ENCODE measurements around the gene NFILZ.
A peak's percentile ranks its signal among the peaks of the same experiment; 100 is the strongest.
"Not testable (repeated sequence)": the region's sequence is repeated elsewhere in the genome, so short reads cannot be mapped to it uniquely, and the experiment has no call there.

The NFILZ gene

GRCh38 chr19:8617984-8618383 lies 12.4 kb upstream of the NFILZ start:
- DNase-seq (ENCODE audit: low spot score), result no peak
- no peak for TF ChIP-seq CTCF (IDR thresholded peaks at IDR 0.05; ENCODE audit: extremely low read depth, missing control alignments)

GRCh38 chr19:8618751-8619150 lies 11.7 kb upstream of the NFILZ start:
- no peak for DNase-seq (ENCODE audit: low spot score)
- no peak for TF ChIP-seq CTCF (IDR thresholded peaks at IDR 0.05; ENCODE audit: extremely low read depth, missing control alignments)

GRCh38 chr19:8622886-8623285 lies 7.5 kb upstream of the NFILZ start:
- DNase-seq (ENCODE audit: low spot score), result not testable (repeated sequence)

- DNase-seq (ENCODE audit: low spot score), result no peak
- TF ChIP-seq CTCF (IDR thresholded peaks at IDR 0.05; ENCODE audit: extremely low read depth, missing control alignments), result no peak
These were observed 3.6 kb upstream of the NFILZ start for GRCh38 chr19:8626842-8627241.

- no peak for DNase-seq (ENCODE audit: low spot score)
- TF ChIP-seq CTCF (IDR thresholded peaks at IDR 0.05; ENCODE audit: extremely low read depth, missing control alignments), result no peak
These were observed 1.2 kb upstream of the NFILZ start for GRCh38 chr19:8629184-8629583.

GRCh38 chr19:8630796-8631424 lies 477 bp downstream of the NFILZ start:
- no peak for DNase-seq (ENCODE audit: low spot score)
- no peak for TF ChIP-seq CTCF (IDR thresholded peaks at IDR 0.05; ENCODE audit: extremely low read depth, missing control alignments)

- peak; percentile 1 for DNase-seq (ENCODE audit: low spot score)
- no peak for TF ChIP-seq CTCF (IDR thresholded peaks at IDR 0.05; ENCODE audit: extremely low read depth, missing control alignments)
These were observed 989 bp downstream of the NFILZ start for GRCh38 chr19:8631425-8631819.

- no peak for TF ChIP-seq CTCF (IDR thresholded peaks at IDR 0.05; ENCODE audit: extremely low read depth, missing control alignments)
- no peak for DNase-seq (ENCODE audit: low spot score)
These were observed 5.0 kb downstream of the NFILZ start for GRCh38 chr19:8635422-8635821.

- DNase-seq (ENCODE audit: low spot score), result not testable (repeated sequence)
These were observed 6.6 kb downstream of the NFILZ start for GRCh38 chr19:8637070-8637469.
